MCF 10A (cell line): ENCODE results near the gene HTN3. TPM values are rescaled to one million over a fixed set of nuclear protein-coding genes. Genes with fewer than 3 reads are reported as not detected.
"Not testable (repeated sequence)": the region's sequence is repeated elsewhere in the genome, so short reads cannot be mapped to it uniquely, and the experiment has no call there.

ENCODE experiments used
- BruUV-seq: library from RNA; stranded (reverse); fragments of 400-500 nt; replicated peaks from 2 replicates; lab custom pipeline; 2021; lab: Mats Ljungman, UMichigan
- CTCF ChIA-PET: fragments of 300-600 bp; sonication (Branson Sonifier 250); formaldehyde crosslinking; extraction: SDS; loops from one replicate; lab custom pipeline; 2021; ENCODE audit warnings: antibody characterized with exemption, inconsistent platforms; lab: Yijun Ruan, JAX
- POLR2A ChIA-PET: fragments of 300-600, 350-650 bp; sonication (Branson Sonifier 250); formaldehyde crosslinking; extraction: SDS; loops from one replicate; lab custom pipeline; 2020; ENCODE audit warnings: antibody characterized with exemption, inconsistent platforms; lab: Yijun Ruan, JAX
- DNase-seq: peaks from one replicate; pipeline ENCODE4 v3.0.0-alpha.2; 2018; ENCODE audit not compliant: unreplicated experiment
- H3K27ac Mint-ChIP-seq: one replicate; pipeline ENCODE4 v1.8.0; 2022; ENCODE audit warnings: mild to moderate bottlenecking, low read depth, mixed read lengths; ENCODE audit not compliant: unreplicated experiment
- H3K27me3 Mint-ChIP-seq: one replicate; pipeline ENCODE4 v1.8.0; 2022; ENCODE audit warnings: mixed read lengths; ENCODE audit not compliant: insufficient read depth, unreplicated experiment
- H3K36me3 Mint-ChIP-seq: one replicate; pipeline ENCODE4 v1.8.0; 2022; ENCODE audit warnings: mild to moderate bottlenecking, moderate library complexity, mixed read lengths; ENCODE audit not compliant: insufficient read depth, unreplicated experiment
- H3K4me1 Mint-ChIP-seq: one replicate; pipeline ENCODE4 v1.8.0; 2022; ENCODE audit warnings: mixed read lengths; ENCODE audit not compliant: insufficient read depth, unreplicated experiment
- H3K4me3 Mint-ChIP-seq: one replicate; pipeline ENCODE4 v1.8.0; 2022; ENCODE audit warnings: mild to moderate bottlenecking, moderate library complexity, mixed read lengths; ENCODE audit not compliant: unreplicated experiment
- H3K9me3 Mint-ChIP-seq: one replicate; pipeline ENCODE4 v1.8.0; 2022; ENCODE audit warnings: mixed read lengths; ENCODE audit not compliant: unreplicated experiment
- intact Hi-C: fragments of 100-400 bp; cut with micrococcal nuclease; formaldehyde crosslinking; loops from 2 replicates; pipeline ENCODE4 v1.14.1; 2022
- total RNA-seq: library from RNA; stranded (reverse); gene quantifications from 2 replicates; pipeline ENCODE4 v1.2.3, GENCODE V29; 2022
- TF ChIP-seq, protein P1 (sequence below): fragments of 200-600 bp; IDR thresholded peaks from one replicate; pipeline ENCODE4 v1.8.0; 2022; ENCODE audit warnings: antibody characterized with exemption, mild to moderate bottlenecking; ENCODE audit not compliant: unreplicated experiment

The HTN3 gene
- total RNA-seq, 1 experiment from 2014 or later, result not detected

DNA sequence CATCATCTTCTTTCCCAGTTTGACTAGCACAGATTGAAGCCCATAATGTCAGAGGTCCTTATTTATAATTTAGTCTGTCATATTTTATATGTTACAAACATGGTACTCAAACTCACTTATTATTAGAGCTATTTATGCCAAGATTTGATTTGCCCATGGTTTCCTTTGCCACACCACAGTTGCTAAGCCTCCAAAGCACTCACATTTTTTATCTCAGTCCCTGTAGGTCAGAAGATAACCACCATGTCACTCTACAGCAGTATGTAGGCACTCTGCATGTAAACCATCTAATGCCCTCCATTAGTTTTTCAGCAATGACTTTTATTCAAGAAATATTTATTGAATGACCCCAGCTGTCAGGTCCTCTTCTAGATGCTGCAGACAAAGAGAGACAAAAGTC lies 25.8 kb upstream of the HTN3 start:
- H3K27me3 Mint-ChIP-seq, result peaks cover 59% of the 10 kb centered on the region
- intact Hi-C loops, result no loop called here
- no peaks in the 10 kb centered on the region for H3K4me1 Mint-ChIP-seq
- no peak for DNase-seq
- no TSS peak for BruUV-seq
- no peak overlapping the region for H3K4me3 Mint-ChIP-seq
- CTCF ChIA-PET, result no interaction called here
- H3K27ac Mint-ChIP-seq, result no peak overlapping the region
- POLR2A ChIA-PET, result no interaction called here
- no peaks in the 10 kb centered on the region for H3K9me3 Mint-ChIP-seq
- no peaks in the 10 kb centered on the region for H3K36me3 Mint-ChIP-seq
- TF ChIP-seq, protein P1, sequence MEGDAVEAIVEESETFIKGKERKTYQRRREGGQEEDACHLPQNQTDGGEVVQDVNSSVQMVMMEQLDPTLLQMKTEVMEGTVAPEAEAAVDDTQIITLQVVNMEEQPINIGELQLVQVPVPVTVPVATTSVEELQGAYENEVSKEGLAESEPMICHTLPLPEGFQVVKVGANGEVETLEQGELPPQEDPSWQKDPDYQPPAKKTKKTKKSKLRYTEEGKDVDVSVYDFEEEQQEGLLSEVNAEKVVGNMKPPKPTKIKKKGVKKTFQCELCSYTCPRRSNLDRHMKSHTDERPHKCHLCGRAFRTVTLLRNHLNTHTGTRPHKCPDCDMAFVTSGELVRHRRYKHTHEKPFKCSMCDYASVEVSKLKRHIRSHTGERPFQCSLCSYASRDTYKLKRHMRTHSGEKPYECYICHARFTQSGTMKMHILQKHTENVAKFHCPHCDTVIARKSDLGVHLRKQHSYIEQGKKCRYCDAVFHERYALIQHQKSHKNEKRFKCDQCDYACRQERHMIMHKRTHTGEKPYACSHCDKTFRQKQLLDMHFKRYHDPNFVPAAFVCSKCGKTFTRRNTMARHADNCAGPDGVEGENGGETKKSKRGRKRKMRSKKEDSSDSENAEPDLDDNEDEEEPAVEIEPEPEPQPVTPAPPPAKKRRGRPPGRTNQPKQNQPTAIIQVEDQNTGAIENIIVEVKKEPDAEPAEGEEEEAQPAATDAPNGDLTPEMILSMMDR, result no peak

DNA sequence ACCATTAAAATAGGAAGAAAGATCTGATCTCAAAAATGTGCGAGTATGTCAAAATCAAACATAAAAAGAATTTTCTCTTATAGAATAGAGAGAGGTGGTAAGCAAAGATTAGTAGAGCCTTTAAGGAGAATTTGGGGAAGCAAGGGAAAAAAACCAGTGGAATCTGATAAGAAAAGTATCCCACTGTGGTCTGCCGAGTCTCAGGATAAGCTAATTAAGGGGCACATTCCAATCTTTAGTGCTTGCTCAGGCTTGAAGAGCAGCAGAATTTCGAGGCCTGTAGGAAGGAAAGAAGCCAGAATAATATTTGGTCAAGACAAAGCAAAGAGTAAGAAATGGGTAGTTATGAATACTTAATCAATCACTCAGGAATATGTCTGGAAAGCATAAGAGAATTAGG lies 19.5 kb upstream of the HTN3 start:
- TF ChIP-seq, protein P1, result no peak
- H3K27me3 Mint-ChIP-seq, result peaks cover 93% of the 10 kb centered on the region
- no peak overlapping the region for H3K4me3 Mint-ChIP-seq
- H3K4me1 Mint-ChIP-seq, result no peaks in the 10 kb centered on the region
- BruUV-seq, result no TSS peak
- ChIA-PET CTCF (interaction anchor here (0.6 kb wide), 1 partner anchor 73 kb away, joined by 3 read pairs; no protein-coding TSS in a partner anchor), POLR2A (no interaction called here)
- DNase-seq, result no peak
- H3K36me3 Mint-ChIP-seq, result no peaks in the 10 kb centered on the region
- no peaks in the 10 kb centered on the region for H3K9me3 Mint-ChIP-seq
- intact Hi-C loops, result no loop called here
- H3K27ac Mint-ChIP-seq, result no peak overlapping the region

DNA sequence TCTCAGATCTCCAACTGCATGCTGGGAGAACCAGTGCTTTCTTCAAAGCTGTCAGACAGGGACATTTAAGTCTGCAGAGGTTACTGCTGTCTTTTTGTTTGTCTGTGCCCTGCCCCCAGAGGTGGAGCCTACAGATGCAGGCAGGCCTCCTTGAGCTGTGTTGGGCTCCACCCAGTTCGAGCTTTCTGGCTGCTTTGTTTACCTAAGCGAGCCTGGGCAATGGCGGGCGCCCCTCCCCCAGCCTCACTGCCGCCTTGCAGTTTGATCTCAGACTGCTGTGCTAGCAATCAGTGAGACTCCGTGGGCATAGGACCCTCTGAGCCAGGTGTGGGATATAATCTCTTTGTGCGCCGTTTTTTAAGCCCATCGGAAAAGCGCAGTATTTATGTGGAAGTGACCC lies 9.3 kb upstream of the HTN3 start:
- H3K27ac Mint-ChIP-seq, CTCF ChIA-PET, H3K4me1 Mint-ChIP-seq, DNase-seq, intact Hi-C loops, H3K4me3 Mint-ChIP-seq, POLR2A ChIA-PET, H3K9me3 Mint-ChIP-seq, BruUV-seq, H3K36me3 Mint-ChIP-seq: not testable (repeated sequence)
- peaks cover 33% of the 10 kb centered on the region for H3K27me3 Mint-ChIP-seq

DNA sequence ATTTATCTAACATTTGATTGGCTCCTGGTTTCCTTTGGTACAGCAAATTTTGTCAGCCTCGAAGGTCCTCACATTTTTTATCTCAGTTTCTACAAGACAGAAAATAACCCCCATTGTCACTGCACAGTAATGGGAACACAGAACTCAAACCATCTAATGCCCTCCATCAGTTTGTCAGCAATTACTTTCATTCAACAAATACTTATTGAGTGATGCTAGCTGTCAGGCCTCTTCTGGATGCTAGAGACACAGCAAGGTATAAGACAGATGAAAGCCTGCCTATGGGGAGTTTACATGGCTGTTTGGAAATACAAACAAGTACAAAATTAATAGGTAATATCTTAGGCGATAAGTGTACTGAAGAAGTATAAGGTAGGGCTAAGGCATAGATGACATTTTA lies 5.0 kb upstream of the HTN3 start:
- no TSS peak for BruUV-seq
- no peak for DNase-seq
- POLR2A ChIA-PET, result no interaction called here

More for the DNA sequence above, 5.0 kb upstream of the HTN3 start:
- intact Hi-C loops, result no loop called here
- no peaks in the 10 kb centered on the region for H3K4me1 Mint-ChIP-seq
- CTCF ChIA-PET, result no interaction called here
- H3K27me3 Mint-ChIP-seq, result peaks cover 30% of the 10 kb centered on the region
- H3K36me3 Mint-ChIP-seq, result no peaks in the 10 kb centered on the region
- no peak overlapping the region for H3K27ac Mint-ChIP-seq
- H3K4me3 Mint-ChIP-seq, result no peak overlapping the region
- TF ChIP-seq, protein P1, result no peak
- H3K9me3 Mint-ChIP-seq, result no peaks in the 10 kb centered on the region
